NT2/D1 (cell line): ENCODE results near the gene VPS37C.

Experiments used
- SUZ12 ChIP-seq: IDR thresholded peaks from 2 replicates; pipeline ENCODE4 v1.6.1; 2011; ENCODE audit not compliant: insufficient read length, insufficient read depth; ENCODE audit errors: extremely low read depth
- YY1 ChIP-seq: IDR thresholded peaks from 2 replicates; pipeline ENCODE4 v1.6.1; 2011; ENCODE audit not compliant: insufficient read length, insufficient read depth

DNA sequence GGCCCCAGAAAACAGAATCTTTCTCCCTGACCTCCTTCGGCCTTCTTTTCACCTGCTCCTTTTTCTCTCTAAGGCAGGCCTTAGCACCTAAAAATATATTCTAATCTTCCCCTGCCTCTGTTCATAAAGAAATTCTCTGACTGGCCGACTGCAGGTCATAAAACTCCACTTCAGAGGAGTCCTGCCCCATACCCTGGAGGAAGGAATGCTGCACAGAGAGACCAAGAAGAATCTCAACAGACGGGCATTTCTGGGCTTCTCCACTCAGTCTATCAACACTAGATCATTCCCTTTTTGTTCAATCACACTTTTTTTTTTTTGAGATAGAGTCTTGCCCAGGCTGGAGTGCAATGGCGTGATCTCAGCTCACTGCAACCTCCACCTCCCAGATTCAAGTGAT lies 22.4 kb upstream of the VPS37C start:
- TF ChIP-seq YY1: no peak
- no peak for TF ChIP-seq SUZ12
